K562 (cell line): ENCODE measurements around the gene S100A4. TPM values are rescaled to one million over a fixed set of nuclear protein-coding genes. Genes with fewer than 3 reads are reported as not detected.

Source experiments
- ARID1B ChIP-seq: fragments of 450-650 bp; IDR thresholded peaks from 2 replicates; pipeline ENCODE4 v1.6.1; 2016; ENCODE audit warnings: antibody characterized with exemption, mild to moderate bottlenecking, inconsistent platforms
- FOXM1 ChIP-seq, 2 experiments: fragments of 450-650 bp in 1 of 2; sonication (generic) in 1 of 2; formaldehyde crosslinking in 1 of 2; IDR thresholded peaks; 2 replicates each; pipeline versions ENCODE4 v1.6.1 to v1.9.0; 2017 to 2022; ENCODE audit warnings: low read depth in 2 of 2, mild to moderate bottlenecking in 2 of 2, missing genetic modification reagents in 1 of 2, moderate library complexity in 1 of 2
- HOXB6 ChIP-seq: fragments of 250-450 bp; sonication (Bioruptor Pico); IDR thresholded peaks from 2 replicates; pipeline ENCODE4 v1.5.1; 2022; ENCODE audit warnings: mild to moderate bottlenecking, borderline replicate concordance
- L3MBTL2 ChIP-seq: fragments of 450-650 bp; IDR thresholded peaks from 2 replicates; pipeline ENCODE4 v1.6.1; 2016; ENCODE audit warnings: mild to moderate bottlenecking, moderate library complexity
- NCOA6 ChIP-seq: fragments of 450-650 bp; IDR thresholded peaks from 2 replicates; pipeline ENCODE4 v1.6.1; 2017; ENCODE audit warnings: mild to moderate bottlenecking
- OTX1 ChIP-seq: fragments of 450-650 bp; formaldehyde crosslinking; IDR thresholded peaks from 2 replicates; pipeline ENCODE4 v1.4.0; 2022; ENCODE audit warnings: mild to moderate bottlenecking
- PHTF2 ChIP-seq: fragments of 250-450 bp; sonication (Bioruptor Pico); IDR thresholded peaks from 2 replicates; pipeline ENCODE4 v1.5.0; 2021; ENCODE audit warnings: mild to moderate bottlenecking
- REST ChIP-seq, 2 experiments: fragments of 450-650 bp; formaldehyde crosslinking in 1 of 2; IDR thresholded peaks; 2 replicates each; pipeline versions ENCODE4 v1.4.0 to v1.6.1; 2014 to 2020; ENCODE audit warnings: mild to moderate bottlenecking in 2 of 2, borderline replicate concordance in 1 of 2, low read depth in 1 of 2
- RNF2 ChIP-seq: sonication (generic); IDR thresholded peaks from 2 replicates; pipeline ENCODE4 v1.6.1; 2016
- SIN3B ChIP-seq: fragments of 450-650 bp; IDR thresholded peaks from 2 replicates; pipeline ENCODE4 v1.6.1; 2017; ENCODE audit warnings: low read depth, mild to moderate bottlenecking, moderate library complexity
- SP1 ChIP-seq: sonication (generic); formaldehyde crosslinking; IDR thresholded peaks from 2 replicates; pipeline ENCODE4 v1.8.1; 2022; ENCODE audit warnings: mild to moderate bottlenecking, missing genetic modification reagents
- TCF7 ChIP-seq: sonication (generic); IDR thresholded peaks from 2 replicates; pipeline ENCODE4 v1.6.1; 2016; ENCODE audit warnings: antibody characterized with exemption, borderline replicate concordance
- YY1 ChIP-seq, 3 experiments: IDR thresholded peaks; 2 replicates each; pipeline ENCODE4 v1.6.1; 2011; ENCODE audit warnings: low read length in 2 of 3, mild to moderate bottlenecking in 2 of 3, moderate library complexity in 2 of 3, borderline replicate concordance in 1 of 3, control low read depth in 1 of 3, low read depth in 1 of 3; ENCODE audit not compliant: insufficient read depth in 3 of 3, insufficient replicate concordance in 2 of 3, control insufficient read depth in 1 of 3, insufficient read length in 1 of 3; ENCODE audit errors: extremely low read depth in 1 of 3
- ZEB2 ChIP-seq: fragments of 450-650 bp; IDR thresholded peaks from 2 replicates; pipeline ENCODE4 v1.6.1; 2016
- ZFP1 ChIP-seq: fragments of 450-650 bp; formaldehyde crosslinking; IDR thresholded peaks from 2 replicates; pipeline ENCODE4 v1.4.0; 2020; ENCODE audit warnings: mild to moderate bottlenecking, mixed read lengths
- ZNF384 ChIP-seq: IDR thresholded peaks from 2 replicates; pipeline ENCODE4 v1.6.1; 2012; ENCODE audit warnings: low read depth, low read length, improper control_type of control experiment
- ZNF696 ChIP-seq: fragments of 250-450 bp; sonication (Bioruptor Pico); conservative IDR thresholded peaks from 2 replicates; pipeline ENCODE4 v1.4.0; 2020; ENCODE audit warnings: mild to moderate bottlenecking, moderate library complexity
- ZNF76 ChIP-seq: fragments of 250-450 bp; sonication (Bioruptor Pico); IDR thresholded peaks from 2 replicates; pipeline ENCODE4 v1.4.0; 2020; ENCODE audit warnings: mild to moderate bottlenecking, moderate library complexity, borderline replicate concordance
- ZSCAN32 ChIP-seq: fragments of 450-650 bp; formaldehyde crosslinking; IDR thresholded peaks from 2 replicates; pipeline ENCODE4 v1.4.0; 2020; ENCODE audit warnings: mild to moderate bottlenecking, moderate library complexity
- polyA plus RNA-seq, 8 experiments: library from polyadenylated mRNA; depleted of rRNA in 4 of 8; stranded (reverse) in 5 of 8; unstranded in 3 of 8; fragments of >200 nt; fragmentation: Nextera tagmentation in 2 of 8; fragmentation: Illumina TruSeq in 1 of 8; extraction: Ambion mirVana in 2 of 8; extraction: Trizol in 1 of 8; gene quantifications; 2 replicates each; pipeline versions ENCODE4 v1.2.1 to v1.2.3, GENCODE V29; 2011 to 2014; ENCODE audit warnings: inconsistent platforms in 1 of 8, missing spikeins in 1 of 8
- total RNA-seq, 7 experiments: library from RNA; depleted of rRNA in 6 of 7; stranded (reverse); fragments of >200 nt in 6 of 7; fragmentation: Illumina TruSeq in 2 of 7; extraction: Trizol in 2 of 7; gene quantifications; 2 replicates each; pipeline versions ENCODE4 v1.2.1 to v1.2.3, GENCODE V29; 2011 to 2021; ENCODE audit warnings: low replicate concordance in 1 of 7
- TF ChIP-seq, protein P1 (sequence below): fragments of 250-450 bp; sonication (Bioruptor Pico); IDR thresholded peaks from 2 replicates; pipeline ENCODE4 v1.6.1; 2021; ENCODE audit warnings: mild to moderate bottlenecking

Gene S100A4
- total and polyA plus RNA-seq, 9 of the 15 experiments (the other 6 are each of a cell fraction or from before 2014, with no cell fraction given), result 3.7 to 20.1 (median 11.2) TPM

GRCh38 chr1:153545067-153546055 lies at the start of gene S100A4 (continued):
- TF ChIP-seq REST (IDR thresholded peaks at IDR 0.05; ENCODE audit: borderline replicate concordance) (no peak), REST (CRISPR knock-in tag; IDR thresholded peaks at IDR 0.05; ENCODE audit: low read depth) (no peak), RNF2 (0 out of 2 replicates have a peak, but pooled peaks have one; percentile 58), SIN3B (no peak), ZNF696 (no peak), NCOA6 (no peak), YY1 (IDR thresholded peaks at IDR 0.05; ENCODE audit: borderline replicate concordance in 1 of 3, control insufficient read depth in 1 of 3, extremely low read depth in 1 of 3, insufficient read depth in 3 of 3, insufficient read length in 1 of 3, insufficient replicate concordance in 2 of 3, low read depth in 1 of 3, low read length in 2 of 3) (peak in 1 of 3 experiments; percentile 27), L3MBTL2 (no peak), PHTF2 (CRISPR knock-in tag) (no peak), OTX1 (no peak), FOXM1 (IDR thresholded peaks at IDR 0.05; ENCODE audit: low read depth) (no peak), FOXM1 (CRISPR knock-in tag; IDR thresholded peaks at IDR 0.05; ENCODE audit: low read depth) (no peak), ARID1B (peak; percentile 64), TCF7 (no peak), ZNF384 (peak; percentile 60), SP1 (peak; percentile 66), ZFP1 (CRISPR knock-in tag) (no peak), ZEB2 (no peak), ZSCAN32 (CRISPR knock-in tag) (no peak), ZNF76 (CRISPR knock-in tag) (no peak), HOXB6 (no peak)
- TF ChIP-seq, protein P1, sequence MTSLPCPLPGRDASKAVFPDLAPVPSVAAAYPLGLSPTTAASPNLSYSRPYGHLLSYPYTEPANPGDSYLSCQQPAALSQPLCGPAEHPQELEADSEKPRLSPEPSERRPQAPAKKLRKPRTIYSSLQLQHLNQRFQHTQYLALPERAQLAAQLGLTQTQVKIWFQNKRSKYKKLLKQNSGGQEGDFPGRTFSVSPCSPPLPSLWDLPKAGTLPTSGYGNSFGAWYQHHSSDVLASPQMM (CRISPR knock-in tag), result no peak
